Effector CD4-positive, alpha-beta T cell (primary cell): ENCODE measurements around the gene MYO5A.
"Not testable (repeated sequence)": the region's sequence is repeated elsewhere in the genome, so short reads cannot be mapped to it uniquely, and the experiment has no call there.

Experiments
- DNase-seq: peaks from one replicate; pipeline ENCODE4 v3.0.0-alpha.2; 2020

The MYO5A gene

GRCh38 chr15:52416566-52416965 is 112.1 kb downstream of the MYO5A start:
- not testable (repeated sequence) for DNase-seq

GRCh38 chr15:52415628-52416027 is 113.1 kb downstream of the MYO5A start:
- no peak for DNase-seq

- no peak for DNase-seq
Measured at GRCh38 chr15:52414936-52415335, 113.7 kb downstream of the MYO5A start.

DNA sequence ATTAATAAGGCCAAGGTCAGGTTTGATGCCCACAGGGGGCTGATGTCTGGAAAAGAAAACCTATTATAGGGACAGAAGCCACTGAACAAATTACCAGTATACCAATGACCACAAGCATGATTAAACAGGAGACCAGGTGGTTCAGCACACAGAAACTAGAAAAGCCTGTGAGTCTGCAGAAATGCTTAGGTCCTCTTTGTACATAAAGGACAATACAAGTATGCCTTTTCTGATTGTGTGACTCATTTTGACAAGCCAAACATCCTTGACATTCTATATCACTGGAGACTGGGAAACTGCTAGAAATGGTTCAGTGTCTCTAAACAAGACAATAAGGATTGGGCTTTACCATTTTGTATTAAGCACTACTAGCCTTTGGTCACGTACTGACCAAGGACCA is 119.9 kb downstream of the MYO5A start:
- DNase-seq: no peak

DNA sequence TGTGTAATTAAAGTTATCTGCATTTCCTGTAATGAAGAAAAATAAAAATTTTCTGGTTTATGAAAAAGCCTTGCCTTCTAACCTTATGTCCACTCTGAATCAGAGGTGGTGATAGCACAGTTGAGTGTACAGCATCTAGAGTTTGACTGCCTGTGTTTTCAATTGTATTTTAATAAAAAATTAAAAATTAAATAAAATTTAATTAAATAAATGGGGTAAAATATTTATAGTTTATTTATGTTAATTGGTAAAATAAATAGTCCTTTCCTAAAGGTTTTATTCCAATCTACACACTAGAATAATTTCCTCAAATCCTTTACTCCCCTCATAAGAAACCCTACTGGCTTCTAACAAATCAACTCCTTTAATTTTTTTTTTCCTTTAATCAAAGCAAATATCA is 121.3 kb downstream of the MYO5A start:
- DNase-seq: no peak

- no peak for DNase-seq
Measured at GRCh38 chr15:52406601-52407000, 122.1 kb downstream of the MYO5A start.

DNA sequence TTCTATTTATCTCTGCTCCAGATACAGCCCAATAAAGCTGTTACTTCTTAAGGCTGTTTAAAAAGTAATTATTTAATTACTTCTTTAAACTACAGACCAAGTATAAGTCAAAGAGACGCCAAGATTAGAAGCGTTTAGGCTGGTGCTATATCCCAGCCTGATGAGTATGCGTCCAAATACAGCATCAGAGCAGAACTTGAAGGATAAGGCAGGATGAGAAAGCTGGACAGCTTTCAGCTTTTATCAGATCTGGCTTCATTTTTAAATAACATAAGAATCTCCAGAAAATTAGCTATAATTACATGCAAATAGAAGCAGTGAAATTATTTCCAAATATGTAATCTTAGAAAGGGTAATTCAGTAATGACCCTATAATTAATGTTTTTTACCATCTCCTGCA is 122.8 kb downstream of the MYO5A start:
- no peak for DNase-seq

DNA sequence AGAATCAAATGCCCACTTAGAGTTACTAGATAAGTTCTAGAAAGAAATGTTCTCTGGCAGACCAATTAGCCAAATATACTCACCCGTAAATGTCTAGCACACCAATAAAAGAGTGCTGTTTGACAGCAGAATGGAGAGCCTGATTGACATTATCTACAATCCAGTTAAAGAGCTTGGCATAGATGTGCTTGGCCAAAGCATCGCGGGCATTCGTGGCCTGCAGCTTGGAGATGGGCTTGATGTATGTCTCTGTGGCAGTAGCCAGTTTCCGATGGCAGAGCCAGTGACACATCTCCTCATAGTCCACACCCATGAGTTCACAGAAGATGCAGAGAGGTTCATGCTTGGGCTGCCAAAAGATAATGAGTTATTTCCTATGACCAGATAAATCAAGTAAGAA is 131.6 kb downstream of the MYO5A start:
- DNase-seq: no peak

GRCh38 chr15:52394118-52394517 is 134.6 kb downstream of the MYO5A start:
- no peak for DNase-seq

DNA sequence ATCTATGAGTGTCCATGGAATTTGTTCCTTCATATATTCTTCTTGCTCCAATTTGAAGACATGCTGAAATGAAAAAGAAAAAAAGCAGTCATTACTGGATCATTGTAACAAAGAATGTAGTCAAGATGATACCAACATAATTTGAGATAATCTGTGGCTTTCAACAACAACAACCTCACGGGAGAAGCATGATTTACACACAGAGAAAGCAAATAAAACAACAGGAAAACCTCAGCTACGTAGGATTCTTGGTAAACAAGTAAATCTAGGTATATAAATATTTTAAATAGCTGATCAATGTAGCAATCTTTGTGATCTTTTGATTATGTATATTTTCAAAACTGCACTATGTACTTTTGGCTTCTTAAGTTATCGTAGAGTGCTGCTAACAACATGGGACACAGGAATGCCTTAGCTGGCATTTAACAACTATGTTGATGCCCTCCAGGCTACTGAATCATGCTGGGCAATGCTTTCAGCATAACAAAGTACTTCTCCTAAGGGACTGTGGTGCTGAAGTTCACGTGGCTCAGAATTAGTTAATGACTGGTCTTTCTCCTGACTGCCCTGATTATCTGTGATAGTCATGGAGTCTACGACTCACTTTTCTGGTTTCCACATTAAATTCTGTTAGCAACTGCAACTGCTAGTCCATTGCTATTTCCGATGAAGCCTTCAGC is 136.5 kb downstream of the MYO5A start:
- DNase-seq: no peak

DNA sequence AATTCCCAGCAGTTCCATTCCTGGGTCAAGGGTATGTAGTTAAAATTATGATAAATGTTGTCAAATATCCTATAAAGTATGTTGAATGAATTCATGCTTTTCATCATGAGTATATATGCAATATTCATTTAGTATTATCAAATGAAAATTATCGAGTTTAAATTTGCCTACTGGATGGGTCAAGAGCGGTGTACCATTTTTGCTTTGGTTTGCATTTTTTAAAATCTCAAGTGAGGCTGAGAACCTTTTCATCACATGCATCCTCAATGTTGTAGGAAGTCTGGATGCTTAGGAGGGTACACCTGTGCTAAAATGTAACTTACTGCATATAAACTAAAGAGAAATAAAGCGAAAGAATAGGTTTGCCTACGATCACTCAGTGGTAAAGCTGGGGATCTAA is 137.6 kb downstream of the MYO5A start:
- no peak for DNase-seq

- DNase-seq: no peak
Measured at GRCh38 chr15:52385670-52386069, 143.0 kb downstream of the MYO5A start.

DNA sequence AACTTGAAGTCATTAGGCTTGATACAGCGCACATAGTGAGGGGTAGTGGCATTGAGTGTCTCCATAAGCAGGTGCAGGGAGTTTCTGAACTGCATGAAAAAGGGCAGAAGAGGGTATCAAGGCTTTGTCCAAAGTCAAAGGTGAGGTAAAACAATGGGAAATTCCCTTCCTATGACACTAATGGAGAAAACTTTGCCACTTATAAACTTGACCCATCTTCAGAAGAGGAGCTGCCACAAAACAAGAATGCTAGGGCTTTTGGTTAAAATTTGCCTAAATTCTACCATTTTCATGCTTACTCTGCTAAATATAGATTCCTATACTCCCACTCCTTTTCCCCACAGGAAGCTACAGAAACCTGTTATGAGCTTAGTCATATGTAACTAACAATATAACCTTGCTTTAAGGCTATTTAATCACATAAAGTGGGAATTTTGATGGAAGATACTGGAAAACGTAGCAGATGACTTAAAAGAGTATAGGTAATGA is 145.5 kb downstream of the MYO5A start:
- no peak for DNase-seq

DNA sequence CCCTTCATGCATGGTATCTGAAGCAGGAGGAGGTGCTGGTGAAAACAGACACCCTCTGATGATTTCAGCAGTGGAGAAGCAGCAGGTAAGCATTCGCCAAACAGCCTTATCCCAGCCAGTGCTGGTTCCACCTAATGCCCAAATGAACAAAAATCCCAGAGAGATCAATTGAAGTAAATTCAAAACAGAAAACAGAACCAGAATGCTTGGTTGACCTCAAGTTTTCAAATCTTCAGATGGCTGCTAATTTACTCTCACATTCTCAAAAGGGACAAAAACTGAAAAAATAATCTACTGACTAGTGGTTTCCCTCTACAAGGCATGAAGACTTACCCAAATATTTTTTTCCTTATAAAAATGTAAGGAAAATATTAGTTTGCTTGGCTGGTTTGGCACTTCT is 146.0 kb downstream of the MYO5A start:
- DNase-seq: no peak

- DNase-seq: no peak
Measured at GRCh38 chr15:52379395-52380106, 149.1 kb downstream of the MYO5A start.

DNA sequence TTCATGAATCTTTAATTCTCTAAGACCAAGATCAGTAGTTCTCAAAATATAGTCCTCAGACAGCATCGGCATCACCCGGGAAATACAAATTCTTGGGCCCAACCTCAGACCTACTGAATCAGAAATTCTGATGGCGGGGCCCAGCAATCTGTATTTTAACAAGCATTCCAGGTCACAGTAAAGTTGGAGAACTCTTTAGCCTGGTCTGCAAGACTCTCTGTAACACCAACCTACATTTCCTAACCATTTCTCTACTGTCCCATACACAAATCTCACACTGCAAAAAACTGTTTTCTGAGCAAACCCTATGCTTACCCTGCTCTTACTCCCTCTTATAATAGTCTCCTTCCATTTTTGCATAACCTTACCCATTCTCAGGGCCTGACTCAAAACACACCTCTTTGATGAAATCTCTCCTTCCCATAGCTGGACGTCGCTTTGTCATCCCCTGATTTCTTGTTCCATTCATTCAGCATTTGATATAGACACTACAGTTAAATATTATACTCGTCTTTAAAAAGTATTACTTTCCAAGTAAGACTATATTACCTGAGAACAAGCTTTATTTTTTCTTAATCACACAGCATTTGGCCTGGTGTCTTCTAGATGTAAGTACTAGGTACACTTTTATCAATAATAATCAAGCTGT is 149.8 kb downstream of the MYO5A start:
- no peak for DNase-seq

- DNase-seq: no peak
Measured at GRCh38 chr15:52370010-52370409, 158.7 kb downstream of the MYO5A start.

GRCh38 chr15:52369455-52369854 is 159.2 kb downstream of the MYO5A start:
- DNase-seq: no peak

- DNase-seq: no peak
Measured at GRCh38 chr15:52369030-52369429, 159.7 kb downstream of the MYO5A start.

- DNase-seq: no peak
Measured at GRCh38 chr15:52368402-52368801, 160.3 kb downstream of the MYO5A start.

DNA sequence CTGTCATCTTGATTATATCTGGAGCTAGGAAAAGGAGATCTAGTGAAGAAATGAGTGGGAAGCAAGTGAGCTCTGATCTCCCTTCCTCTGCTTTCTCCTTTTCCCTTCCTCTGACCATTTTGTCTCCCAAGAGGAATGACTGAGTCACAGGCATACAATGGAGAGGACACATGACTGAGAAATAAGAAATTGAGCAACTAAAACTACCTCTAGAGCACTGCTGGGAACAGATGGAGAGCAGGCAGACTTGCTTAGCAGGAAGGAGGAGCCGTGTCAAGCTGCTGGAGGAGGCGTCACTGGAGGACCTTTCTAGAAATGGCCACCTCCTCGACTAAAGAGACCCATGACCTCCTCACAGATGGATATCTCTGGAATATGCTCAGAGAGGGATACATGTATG is 166.2 kb downstream of the MYO5A start:
- DNase-seq: no peak

- DNase-seq: no peak
Measured at GRCh38 chr15:52361975-52362494, 166.6 kb downstream of the MYO5A start.

DNA sequence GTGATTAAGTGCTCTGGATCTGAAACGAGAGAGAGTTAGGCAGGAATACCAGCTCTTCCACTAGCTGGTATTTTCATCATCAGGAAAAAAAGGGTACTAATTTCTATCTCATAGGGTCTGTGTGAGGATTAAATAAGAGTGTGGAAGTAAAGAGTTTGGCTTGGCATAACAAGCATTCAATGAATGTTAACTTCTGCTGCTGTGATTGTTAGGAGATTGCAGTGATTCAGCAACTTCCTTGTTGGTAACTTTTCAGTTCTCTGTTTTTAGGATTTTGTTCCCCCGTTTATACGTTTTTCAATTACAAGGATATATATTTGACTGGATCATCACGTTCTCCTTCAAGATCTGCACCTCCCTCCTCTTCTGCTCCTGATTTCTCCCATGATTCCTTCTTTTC is 167.2 kb downstream of the MYO5A start:
- DNase-seq: no peak
